Nephron progenitor cell (in vitro differentiated cells): ENCODE results near the gene NXNL1.

Experiments
- DNase-seq: peaks from one replicate; pipeline ENCODE4 v3.0.0; 2021
- H3K27ac Mint-ChIP-seq: 2 replicates; pipeline ENCODE4 v1.8.0; 2021; ENCODE audit warnings: mild to moderate bottlenecking, moderate library complexity, mixed read lengths
- H3K27me3 Mint-ChIP-seq: 2 replicates; pipeline ENCODE4 v1.8.0; 2021; ENCODE audit warnings: mild to moderate bottlenecking, low read depth, mixed read lengths; ENCODE audit not compliant: poor library complexity
- H3K36me3 Mint-ChIP-seq: 2 replicates; pipeline ENCODE4 v1.8.0; 2021; ENCODE audit warnings: low read depth, mixed read lengths
- H3K4me1 Mint-ChIP-seq: 2 replicates; pipeline ENCODE4 v1.8.0; 2021; ENCODE audit warnings: mixed read lengths
- H3K4me3 Mint-ChIP-seq: 2 replicates; pipeline ENCODE4 v1.8.0; 2021; ENCODE audit warnings: mild to moderate bottlenecking, moderate library complexity, mixed read lengths
- H3K9me3 Mint-ChIP-seq: 2 replicates; pipeline ENCODE4 v1.8.0; 2021; ENCODE audit warnings: mild to moderate bottlenecking, moderate library complexity, mixed read lengths
- TF ChIP-seq, protein P1 (sequence below): fragments of 200-600 bp; sonication (generic); IDR thresholded peaks from 2 replicates; pipeline ENCODE4 v1.5.0; 2021; ENCODE audit warnings: antibody characterized with exemption

NXNL1 gene

DNA sequence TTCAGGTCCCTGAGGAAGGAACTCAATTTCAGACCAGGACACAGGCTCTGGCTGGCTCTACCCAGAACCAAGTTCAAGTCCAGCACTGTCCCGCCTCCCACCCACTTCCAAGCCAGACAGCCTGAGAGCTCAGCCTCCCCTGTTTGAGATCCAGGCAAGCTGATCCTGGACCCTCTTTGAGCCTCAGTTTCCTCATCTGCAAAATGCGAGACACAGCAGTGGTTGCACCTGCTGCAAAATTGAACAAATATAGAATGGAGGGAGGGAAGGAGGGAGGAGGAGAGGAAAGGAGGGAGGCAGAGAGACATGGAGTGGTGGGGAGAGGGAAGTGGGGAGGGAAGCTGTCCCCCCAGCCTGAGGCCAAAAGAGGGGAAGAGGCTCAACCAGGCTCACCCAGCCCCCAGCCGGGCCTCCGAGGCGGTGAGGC is 13.0 kb downstream of the NXNL1 start:
- Mint-ChIP-seq H3K36me3 (no peaks in the 10 kb centered on the region), H3K27me3 (peaks cover 45% of the 10 kb centered on the region), H3K4me1 (peaks cover 5% of the 10 kb centered on the region), H3K4me3 (peak overlapping the region; percentile 71), H3K9me3 (peaks cover 6% of the 10 kb centered on the region), H3K27ac (no peak overlapping the region)
- no peak for DNase-seq
- TF ChIP-seq, protein P1, sequence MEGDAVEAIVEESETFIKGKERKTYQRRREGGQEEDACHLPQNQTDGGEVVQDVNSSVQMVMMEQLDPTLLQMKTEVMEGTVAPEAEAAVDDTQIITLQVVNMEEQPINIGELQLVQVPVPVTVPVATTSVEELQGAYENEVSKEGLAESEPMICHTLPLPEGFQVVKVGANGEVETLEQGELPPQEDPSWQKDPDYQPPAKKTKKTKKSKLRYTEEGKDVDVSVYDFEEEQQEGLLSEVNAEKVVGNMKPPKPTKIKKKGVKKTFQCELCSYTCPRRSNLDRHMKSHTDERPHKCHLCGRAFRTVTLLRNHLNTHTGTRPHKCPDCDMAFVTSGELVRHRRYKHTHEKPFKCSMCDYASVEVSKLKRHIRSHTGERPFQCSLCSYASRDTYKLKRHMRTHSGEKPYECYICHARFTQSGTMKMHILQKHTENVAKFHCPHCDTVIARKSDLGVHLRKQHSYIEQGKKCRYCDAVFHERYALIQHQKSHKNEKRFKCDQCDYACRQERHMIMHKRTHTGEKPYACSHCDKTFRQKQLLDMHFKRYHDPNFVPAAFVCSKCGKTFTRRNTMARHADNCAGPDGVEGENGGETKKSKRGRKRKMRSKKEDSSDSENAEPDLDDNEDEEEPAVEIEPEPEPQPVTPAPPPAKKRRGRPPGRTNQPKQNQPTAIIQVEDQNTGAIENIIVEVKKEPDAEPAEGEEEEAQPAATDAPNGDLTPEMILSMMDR = no peak

DNA sequence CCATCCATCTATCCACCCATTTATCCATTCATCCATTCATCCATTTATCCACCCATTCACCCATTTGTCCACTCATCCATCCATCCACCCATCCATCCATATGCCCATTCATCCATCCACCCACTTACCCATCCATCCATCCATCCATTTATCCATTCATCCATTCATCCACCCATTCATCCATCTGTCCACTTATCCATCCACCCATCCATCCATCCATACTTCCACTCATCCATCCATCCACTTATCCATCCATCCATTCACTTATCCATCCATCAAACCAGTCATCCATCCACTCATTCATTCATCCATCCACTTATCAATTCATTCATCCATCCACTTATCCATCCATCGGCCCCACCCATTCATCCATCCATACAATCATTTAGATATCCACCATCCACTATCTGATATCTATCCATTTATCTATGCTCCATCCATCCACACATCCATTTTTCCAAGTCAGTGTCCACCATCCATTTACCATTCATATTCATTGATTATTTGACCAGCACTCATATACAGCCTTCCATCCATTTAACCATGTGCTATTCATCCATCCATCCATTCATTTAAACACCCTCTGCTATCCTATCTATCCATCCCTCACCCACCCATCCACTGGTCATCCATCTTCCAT is 15.1 kb downstream of the NXNL1 start:
- Mint-ChIP-seq H3K9me3 (peaks cover 10% of the 10 kb centered on the region), H3K27ac (no peak overlapping the region), H3K4me3 (no peak overlapping the region), H3K27me3 (peaks cover 31% of the 10 kb centered on the region), H3K4me1 (peaks cover 5% of the 10 kb centered on the region), H3K36me3 (peaks cover 7% of the 10 kb centered on the region)
- no peak for DNase-seq
- TF ChIP-seq, protein P1 = no peak

DNA sequence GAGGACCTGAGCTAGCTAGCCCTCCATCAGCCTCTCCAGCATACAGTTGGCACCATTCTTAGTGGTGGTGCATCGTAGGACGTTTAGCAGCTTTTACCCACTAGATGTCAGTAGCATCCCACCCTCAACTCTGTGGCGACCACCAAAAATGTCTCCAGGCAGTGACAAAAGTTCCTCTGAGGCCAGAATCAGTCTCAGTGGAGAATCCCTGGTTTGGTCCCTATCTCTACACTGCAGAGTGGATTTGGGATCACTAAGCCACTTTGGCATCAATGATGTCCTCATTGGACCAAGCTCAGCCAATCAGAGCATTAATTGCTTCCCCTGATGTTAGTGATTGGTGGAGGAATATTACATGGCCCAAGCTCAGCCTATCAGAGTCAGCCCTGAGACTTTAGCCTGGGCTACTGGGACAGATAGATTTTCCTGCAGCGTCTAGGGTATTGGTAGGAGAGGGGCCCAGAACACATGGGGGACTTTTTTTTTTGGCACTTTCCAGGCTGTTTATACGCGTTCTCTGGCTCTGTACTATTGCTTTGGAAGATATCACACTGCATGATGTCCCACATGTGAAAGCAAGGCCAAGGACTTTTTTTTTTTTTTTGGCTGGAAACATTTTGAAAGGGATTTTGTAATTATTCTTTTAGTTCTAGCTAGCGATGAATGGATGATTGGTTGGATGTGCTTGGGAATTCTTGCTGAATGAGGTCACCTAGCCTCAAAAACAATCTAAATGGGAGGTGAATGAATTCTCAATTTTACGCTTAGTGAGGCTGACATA is 19.3 kb downstream of the NXNL1 start:
- peak; percentile 44 for DNase-seq
- TF ChIP-seq, protein P1 = peak; percentile 46
- Mint-ChIP-seq H3K27me3 (peaks cover 16% of the 10 kb centered on the region), H3K4me1 (no peaks in the 10 kb centered on the region), H3K27ac (no peak overlapping the region), H3K9me3 (peaks cover 4% of the 10 kb centered on the region), H3K36me3 (peaks cover 8% of the 10 kb centered on the region), H3K4me3 (no peak overlapping the region)

DNA sequence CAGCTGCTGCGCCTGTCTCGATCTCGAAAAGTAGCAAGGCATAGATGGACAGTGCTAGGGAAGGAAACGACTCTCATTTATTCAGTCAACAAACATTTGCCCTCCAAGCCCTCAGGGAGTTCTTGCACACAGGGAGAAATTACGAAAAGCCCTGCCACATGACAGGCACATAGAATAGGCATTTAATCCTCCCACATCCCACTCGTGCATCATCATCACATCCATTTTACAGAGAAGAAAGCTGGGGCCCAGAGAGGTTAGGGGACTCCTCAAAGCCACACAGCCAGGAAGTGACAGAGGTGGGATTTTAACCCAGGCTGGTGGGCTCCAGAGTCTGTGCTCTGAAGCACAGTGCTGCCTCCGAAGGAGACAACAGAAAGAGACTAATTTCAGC is 23.9 kb downstream of the NXNL1 start:
- H3K27me3 Mint-ChIP-seq = peaks cover 16% of the 10 kb centered on the region
- no peaks in the 10 kb centered on the region for H3K4me1 Mint-ChIP-seq
- TF ChIP-seq, protein P1 = no peak
- no peak for DNase-seq
- H3K36me3 Mint-ChIP-seq = peaks cover 25% of the 10 kb centered on the region
- H3K9me3 Mint-ChIP-seq = peaks cover 4% of the 10 kb centered on the region
- no peak overlapping the region for H3K27ac Mint-ChIP-seq
- H3K4me3 Mint-ChIP-seq = no peak overlapping the region

DNA sequence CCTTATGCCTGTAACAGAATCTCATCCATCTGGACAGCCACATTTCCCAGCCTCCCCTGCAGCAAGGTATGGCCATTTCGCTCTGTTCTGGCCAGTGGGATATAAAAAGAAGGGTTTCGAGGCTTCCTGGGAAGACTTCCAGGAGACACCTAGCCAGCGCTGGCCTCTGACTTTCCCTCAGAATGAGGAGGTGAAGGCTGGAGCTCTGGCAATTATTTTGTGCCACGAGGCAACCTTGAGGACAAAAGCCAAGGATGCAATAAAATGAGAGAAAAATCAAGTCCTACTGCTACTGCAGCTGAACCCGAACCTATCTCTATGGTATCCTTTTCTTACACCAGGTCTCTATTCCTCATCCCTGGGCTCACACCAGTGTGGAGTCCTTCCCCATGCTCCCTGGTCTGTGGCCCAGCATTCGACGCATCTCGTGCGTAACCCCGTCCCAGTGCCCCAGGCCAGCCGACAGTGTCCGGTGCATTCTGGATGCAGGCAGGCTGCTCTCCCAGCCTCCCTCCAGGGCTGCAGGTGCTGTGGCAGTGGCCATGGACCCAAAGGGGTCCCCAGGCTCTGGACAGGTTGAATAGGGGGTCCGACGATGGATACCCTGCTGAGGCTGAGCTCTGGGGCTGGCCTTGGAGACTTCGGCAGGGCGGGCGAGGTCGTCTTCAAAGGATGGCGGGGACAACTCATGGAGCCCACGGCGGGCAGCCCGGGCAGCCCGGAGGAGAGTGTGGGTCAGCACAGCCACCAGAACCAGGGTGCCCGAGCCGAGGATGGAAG is 24.4 kb downstream of the NXNL1 start:
- Mint-ChIP-seq H3K4me1 (no peaks in the 10 kb centered on the region), H3K4me3 (no peak overlapping the region), H3K36me3 (peaks cover 19% of the 10 kb centered on the region), H3K27me3 (peaks cover 12% of the 10 kb centered on the region), H3K9me3 (peaks cover under 1% of the 10 kb centered on the region), H3K27ac (no peak overlapping the region)
- DNase-seq = no peak
- TF ChIP-seq, protein P1 = no peak
